AG08396 (cell line): ENCODE data around the gene CC2D2B.
"Not testable (repeated sequence)": the region's sequence is repeated elsewhere in the genome, so short reads cannot be mapped to it uniquely, and the experiment has no call there.

Experiments used
- DNase-seq: peaks from one replicate; pipeline ENCODE4 v3.0.0; 2012; ENCODE audit warnings: low spot score, mixed read lengths

The CC2D2B gene

DNA sequence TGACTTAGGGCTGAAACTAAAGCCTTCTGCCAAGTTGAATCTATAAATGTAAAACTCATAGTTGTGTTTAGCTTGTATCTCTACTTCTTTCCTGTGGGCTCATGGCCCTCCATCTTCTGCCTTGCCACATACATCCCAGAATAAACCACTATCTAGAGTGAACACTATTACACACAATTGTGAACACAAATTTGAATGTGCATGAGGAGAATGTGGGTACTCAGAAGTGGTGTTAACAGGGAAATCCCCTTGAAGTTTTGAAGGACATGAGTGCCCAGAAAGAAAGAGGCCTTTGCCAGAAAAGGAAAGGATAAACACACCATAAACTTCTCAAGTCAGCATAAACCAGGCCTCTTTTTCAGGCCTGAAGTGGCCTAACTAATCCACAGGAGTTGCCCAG lies 115.4 kb downstream of the CC2D2B start:
- DNase-seq, result no peak

DNA sequence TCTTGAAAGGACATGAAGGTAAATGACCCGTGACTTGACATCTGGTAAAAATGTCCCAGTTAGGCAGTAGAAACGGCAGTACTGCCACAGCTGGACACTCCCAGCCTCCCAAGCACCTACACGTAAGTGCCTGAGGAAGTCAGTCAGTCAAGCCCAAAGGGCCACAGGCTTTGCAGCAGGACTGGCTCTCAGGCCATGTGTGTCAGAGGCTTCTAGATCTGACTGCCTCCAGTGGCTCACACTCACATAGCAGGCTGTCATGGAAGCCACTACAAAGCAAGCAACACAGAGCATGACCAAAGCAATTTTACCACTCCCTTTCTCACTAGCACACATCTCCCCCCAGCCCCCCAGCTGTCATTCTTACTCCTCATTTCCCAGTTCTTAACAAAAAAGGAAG lies 117.8 kb downstream of the CC2D2B start:
- DNase-seq, result no peak

DNA sequence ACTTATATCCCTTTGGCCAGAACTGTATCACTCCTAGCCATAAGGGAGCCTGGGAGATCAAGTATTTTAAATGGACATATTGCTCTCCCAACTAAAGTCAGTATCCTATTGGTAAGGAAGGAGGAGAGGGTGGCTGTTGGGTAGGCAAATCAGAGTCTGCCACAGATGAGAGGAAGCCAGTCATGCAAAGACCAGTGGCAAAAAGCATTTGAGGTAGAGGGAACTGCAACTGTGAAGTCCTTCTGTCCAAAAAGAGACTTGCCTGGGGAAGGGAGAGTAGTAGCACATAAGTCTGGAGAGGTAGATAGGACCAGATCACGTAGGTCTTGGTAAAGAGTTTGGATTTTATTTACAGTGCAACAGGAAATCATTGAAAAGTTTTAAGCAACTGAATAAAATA lies 126.8 kb downstream of the CC2D2B start:
- no peak for DNase-seq

DNA sequence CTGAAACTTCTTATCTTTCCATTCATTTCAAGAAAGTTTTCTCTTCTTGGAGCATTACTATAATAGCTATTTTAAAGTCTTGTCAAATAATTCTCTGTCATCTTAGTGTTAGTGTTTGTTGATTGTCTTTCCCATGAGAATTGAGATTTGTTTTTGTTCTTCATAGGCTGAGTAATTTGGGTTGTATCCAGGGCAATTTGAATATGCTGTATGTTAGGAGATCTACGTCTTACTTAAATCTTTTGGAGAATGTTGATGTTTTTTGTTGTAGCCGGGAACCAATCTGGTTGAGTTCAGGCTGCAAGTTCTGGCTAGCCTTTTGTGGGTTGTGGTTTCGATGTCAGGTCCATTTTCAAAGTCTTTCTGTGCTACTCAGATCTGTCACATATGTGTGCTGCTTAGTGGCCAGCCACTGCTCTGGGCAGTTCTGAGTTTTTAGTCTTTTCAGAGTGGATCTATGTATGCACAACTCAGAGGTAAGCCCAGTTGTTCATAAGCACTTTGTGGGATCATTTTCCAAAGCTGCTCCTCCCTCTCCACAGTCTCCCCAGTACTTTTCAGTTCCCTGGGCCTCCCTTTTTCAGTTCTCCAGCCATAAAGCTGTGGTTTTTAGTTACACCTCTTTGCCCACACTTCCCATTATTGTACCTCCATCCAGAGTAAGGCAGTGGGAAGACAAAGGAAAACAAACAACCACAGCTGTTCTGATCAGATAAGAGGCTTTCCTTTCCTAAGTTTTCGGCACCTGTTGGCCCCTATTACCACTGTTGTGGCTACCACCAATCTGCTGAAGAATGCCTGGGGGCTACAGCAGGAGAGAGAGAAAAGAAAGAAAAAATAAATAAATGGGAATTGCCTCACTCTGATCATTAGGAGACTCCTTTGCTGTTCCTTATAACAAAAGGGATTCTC lies 131.0 kb downstream of the CC2D2B start:
- DNase-seq, result no peak

DNA sequence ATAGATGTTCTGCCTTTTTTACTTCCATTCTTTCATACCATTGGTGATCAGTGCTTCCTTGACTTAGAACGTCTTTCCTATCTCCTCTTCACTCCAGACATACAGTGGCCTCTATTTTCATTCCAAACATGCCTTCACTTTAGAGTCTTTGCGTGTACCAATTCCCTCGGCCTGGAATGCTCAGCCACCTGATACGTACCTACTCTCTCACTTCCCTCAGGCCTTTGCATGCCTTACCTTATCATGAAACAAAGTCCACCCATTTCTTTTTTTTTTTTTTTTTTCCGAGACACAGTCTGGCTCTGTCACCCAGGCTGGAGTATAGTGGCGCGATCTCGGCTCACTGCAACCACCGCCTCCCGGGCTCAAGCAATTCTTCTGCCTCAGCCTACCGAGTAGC lies 133.4 kb downstream of the CC2D2B start:
- DNase-seq, result no peak

DNA sequence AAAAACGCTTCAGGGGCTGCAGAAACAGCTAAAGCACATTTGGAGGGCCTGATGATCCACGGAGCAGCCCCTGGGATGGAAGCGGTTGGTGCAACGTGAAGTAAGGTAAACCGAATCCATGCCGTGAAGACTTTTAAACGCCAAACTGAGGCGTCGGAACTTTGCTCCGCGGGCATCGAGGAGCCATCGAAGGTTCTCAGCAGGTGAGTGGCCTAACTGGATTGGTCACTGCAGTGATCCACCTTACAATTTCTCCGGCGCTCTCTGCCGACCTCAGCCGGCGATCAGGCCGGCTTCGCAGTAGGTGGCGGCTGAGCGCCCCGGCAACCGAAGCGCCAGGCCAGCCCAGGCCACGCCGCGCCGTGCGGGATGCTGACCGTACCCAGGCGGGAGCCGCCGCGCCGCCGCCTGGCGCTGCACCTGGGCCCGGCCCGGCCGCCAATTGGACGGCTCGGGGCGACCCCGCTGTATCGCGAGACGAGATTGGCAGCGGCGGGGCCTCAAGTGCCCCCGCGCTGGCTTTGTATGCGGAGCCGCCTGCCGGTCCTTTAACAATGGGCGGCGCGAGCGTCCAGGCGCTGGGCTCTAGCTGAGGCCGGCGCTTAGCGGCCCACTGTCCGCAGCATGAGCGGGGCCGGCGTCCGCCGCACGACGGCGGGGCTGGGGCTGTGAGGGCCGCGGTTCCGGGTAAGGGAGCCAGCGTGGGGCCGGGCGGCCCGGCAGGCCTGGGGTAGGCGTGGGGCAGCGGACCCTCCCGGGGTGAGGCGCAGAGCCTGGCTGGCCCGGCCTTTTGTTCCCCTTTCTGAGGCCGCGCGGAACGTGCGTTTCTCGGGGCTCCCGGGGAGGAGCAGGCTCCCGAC lies 135.5 kb downstream of the CC2D2B start, which contains the start of gene CCNJ:
Gene CCNJ (plus strand): TSS at position 551 of the 860 bp plus-strand sequence. CDS start 811 bp downstream, outside the sequence.
- DNase-seq, result peak; percentile 99

DNA sequence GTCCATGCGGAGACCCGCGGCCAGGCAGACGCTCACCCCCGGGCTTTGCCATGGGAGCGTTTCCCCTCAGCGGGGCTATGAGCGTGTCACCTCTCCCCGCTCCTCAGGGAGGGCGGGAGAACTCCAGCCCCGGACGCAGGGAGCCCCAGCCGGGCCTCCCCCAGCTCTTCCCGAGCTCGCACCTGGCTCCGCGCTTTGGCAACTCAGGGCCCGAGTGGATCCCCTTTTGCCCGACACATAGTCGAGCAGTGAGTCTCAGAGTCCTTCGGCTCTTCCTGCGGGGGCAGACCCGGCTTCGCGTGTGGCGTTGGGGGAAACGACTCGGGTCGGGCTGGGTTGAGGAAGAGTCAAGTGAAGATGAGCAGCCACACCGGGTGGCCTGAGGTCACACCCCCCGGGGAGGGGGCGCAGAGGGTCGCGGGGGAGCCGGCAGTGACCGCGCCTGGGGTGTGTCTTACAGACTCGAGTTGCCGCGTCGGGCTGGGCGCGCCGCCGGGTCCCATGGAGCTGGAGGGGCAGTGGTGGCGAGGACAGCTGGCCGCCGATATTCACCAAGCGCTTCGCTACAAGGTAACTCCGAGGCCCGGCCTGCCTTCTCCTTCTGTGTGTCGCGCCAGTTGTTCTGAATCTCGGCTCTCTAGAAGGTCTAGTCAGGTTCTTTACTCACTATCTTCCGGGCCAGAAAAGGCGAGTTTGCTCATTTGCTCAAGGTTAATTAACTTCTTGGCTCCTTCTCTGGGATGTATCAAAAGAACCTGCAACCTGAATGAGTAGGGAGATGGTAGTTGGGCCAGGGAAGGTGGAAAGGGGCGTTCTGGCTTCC lies 136.3 kb downstream of the CC2D2B start:
- peak; percentile 74 for DNase-seq

DNA sequence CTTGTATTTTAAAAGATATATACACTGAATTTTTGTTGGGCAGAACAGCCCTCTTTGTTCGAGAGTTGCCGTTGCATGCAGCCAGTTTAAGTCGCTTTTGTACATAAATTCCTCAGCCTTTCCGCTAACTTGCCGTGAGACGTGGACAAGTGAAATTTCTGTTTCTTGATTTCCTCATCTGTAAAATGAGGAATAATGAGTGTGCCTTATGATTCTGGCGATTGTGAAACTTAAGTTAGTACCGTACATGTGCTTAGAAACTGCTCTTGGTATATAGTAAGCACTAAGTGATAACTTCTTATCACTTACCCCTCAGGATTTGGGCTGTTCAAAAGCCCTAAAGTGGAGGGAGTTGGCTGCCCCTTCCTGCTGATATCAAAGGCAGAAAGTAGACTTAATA lies 137.0 kb downstream of the CC2D2B start:
- peak; percentile 21 for DNase-seq

DNA sequence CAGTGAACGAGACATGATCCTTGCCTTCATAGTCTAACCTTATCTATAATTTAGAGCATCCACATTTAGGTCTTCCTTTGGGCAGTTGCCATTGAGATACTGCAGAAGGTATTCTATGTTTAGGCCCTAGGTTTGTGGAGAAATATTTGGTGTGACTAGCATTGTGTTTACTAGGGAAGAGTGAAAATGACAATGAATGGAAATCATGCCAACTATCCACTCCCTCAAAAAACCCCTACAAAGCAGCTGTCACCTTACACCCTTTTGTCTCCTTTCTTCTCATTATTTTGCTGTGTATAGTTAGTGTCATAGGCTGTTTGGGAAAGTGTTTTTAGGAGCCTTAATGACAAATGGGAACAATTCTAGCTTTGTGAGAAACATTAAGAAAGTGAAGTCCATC lies 138.8 kb downstream of the CC2D2B start:
- no peak for DNase-seq

DNA sequence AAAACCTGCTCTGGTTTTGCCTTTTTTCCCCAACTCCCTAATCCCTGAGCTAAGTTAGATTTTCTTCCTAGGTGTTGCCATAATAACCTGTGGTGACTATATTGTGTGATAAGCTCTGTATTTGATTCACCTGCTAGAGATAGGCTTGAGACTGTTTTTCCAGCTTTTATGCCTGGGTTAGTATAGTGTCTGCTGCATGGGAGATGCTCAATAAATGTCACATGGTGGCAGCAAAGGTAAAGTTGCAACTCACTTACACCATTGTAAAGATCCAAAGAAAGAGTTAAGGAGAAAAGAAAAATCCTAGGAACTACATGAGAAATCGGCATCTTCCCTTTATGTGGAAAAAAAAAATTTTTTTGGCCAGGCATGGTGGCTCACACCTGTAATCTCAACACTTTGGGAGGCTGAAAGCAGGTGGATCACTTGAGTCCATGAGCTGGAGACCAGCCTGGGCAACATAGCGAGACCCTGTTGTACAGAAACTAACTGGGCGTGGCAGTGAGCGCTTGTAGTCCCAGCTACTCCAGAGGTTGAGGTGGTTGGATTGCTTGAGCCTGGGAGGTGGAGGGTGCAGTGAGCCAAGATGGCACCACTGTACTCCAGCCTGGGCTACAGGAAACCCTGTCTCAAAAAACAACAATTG lies 139.4 kb downstream of the CC2D2B start:
- no peak for DNase-seq

DNA sequence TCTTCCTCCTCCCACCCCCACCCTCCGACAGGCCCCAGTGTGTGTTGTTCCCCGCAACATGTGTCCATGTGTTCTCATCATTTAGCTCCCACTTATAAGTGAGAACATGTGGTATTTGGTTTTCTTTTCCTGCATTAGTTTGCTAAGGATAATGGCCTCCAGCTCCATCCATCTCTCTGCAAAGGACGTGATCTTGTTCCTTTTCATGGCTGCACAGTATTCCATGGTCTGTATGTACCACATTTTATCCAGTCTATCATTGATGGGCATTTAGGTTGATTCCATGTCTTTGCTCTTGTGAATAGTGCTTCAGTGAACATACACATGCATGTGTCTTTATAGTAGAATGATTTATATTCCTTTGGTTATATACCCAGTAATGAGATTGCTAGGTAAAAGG lies 140.2 kb downstream of the CC2D2B start:
- DNase-seq, result not testable (repeated sequence)

DNA sequence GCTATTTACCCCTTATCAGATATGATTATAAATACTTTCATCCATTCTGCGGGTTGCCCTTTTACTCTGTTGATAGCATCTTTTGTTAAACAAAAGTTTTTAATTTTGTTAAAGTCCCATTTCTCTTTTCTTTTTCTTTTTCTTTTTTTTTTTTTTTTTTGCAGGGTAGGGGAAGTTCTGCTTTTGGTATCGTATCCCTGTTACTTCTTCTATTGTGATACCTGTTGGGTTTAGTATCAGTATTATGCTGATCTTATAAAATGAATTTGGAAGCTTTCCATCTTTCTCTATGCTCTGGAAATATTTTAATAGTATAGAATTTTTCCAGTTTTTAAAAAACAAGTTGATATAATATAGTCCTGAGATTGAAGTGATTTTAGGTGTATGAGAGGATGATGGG lies 141.6 kb downstream of the CC2D2B start:
- DNase-seq, result no peak

DNA sequence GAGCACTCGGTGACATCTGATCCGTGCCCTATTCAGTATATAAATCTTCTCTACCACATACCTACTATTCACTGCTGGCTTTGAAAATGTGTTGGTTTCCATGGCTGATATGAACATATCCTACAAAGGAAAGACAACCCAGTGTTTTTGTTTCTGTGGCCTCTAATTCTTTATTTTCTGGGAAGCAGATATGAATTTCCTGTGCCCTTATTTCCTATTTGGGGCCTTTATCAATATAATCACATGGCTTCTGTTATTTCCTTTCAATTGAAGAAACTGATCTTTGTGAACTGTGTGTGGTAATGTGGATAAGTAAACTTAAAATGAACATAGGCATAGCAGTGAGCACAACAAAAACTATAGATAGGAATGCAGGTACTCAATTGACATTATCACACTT lies 146.2 kb downstream of the CC2D2B start:
- no peak for DNase-seq

DNA sequence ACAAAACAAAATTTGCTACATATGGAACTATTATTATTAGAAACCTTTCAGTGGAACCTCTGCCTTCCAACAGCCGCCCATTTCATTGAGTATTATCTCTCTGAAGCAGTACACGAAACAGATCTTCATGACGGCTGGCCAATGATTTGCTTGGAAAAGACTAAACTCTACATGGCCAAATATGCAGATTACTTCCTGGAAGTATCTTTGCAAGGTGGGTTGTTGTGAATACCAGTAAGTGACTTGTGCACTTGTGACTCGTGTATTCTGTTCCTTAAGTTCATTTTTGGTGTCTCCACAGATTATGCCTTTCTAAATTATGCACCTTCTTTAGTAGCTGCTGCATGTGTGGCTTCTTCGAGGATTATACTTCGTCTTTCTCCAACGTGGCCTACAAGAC lies 149.0 kb downstream of the CC2D2B start:
- DNase-seq, result no peak

DNA sequence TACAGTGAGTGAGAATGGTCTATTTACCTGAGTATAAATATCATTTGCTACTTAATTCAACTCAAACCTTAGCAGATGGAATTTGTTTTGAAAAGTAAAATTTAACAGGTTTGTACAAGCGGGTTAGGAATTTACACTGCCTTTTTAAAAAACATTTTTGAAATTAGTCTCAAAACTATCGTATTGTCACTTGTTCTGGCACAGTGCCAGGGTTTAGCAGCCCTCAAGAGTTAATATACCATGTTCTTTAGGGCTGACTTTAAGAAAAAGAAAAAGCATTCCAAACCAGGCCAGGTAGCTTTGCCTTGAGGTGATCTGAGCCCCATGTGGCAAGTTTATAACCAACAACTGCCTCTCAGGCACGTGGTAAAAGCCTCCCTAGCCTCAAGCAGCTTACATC lies 153.5 kb downstream of the CC2D2B start:
- no peak for DNase-seq

DNA sequence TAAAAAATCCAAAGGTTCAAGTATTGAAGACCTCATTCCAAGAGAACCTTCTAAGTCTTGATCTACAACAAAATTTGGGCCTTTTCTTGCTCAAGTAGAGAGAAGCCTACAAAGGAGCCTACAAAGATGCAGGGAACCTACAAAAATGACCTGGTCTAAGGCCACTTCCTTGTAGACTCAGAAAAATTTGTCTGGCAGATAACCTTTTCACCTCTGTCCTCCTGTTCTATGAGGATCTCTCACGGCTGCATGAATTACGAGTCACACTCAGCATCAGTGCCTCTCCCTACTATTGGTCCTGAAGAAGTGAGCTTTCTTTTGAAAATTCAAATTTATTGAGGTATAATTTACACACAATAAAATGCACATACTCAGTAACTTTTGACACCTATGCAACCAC lies 164.9 kb downstream of the CC2D2B start:
- no peak for DNase-seq

DNA sequence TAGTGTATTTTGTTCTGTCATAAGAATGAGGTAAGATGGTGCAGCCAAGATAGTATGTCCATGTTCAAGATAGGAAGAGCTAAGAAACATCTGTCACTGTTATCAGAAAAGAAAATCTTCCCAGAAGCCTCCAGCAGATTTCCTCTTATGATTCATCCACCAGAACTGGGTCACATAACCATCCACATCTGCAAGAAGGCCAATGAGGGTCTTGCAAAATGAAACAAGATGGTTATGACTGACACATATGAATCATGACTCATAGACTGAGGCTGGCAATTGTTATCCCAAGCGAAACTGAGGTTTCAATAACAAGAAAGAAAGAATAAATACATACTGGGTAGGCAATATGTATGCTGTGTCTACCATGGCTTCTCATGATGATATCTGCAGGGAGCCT lies 165.9 kb downstream of the CC2D2B start:
- peak; percentile 5 for DNase-seq

DNA sequence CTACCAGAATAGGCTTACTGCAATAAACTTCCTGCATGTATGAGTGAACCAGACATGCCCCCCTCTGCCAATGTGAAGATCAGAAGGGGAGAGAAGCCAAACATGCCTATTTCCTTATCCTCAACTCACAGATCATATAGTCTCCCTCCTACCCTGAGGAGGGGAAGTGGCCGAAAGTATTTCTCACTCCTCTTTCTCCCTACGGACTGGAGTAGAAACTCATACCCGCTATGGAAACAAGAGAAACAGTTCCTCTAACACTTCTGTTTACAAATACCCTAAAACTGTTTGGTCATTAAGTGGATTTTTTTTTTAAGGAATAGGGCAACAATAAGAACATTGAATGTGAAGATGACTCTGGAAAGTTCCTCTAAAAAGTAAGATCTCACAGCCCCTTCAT lies 167.0 kb downstream of the CC2D2B start:
- DNase-seq, result no peak

DNA sequence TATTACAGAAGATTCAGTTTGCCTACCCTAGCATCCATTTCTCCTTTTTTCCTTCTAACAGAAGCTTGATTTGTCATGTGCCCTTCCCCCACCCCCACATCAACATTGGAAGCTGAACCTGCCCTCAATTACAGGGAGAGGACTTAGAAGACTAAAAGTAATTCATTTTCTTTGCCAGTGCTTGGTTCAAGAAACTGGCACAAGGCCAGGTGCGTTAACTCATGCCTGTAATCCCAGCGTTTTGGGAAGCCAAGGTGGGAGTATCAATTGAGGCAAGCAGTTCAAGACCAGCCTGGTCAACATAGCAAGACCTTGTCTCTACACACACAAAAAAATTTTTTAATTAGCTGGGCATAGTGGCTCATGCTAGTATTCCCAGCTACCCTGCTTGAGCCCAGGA lies 168.2 kb downstream of the CC2D2B start:
- no peak for DNase-seq

DNA sequence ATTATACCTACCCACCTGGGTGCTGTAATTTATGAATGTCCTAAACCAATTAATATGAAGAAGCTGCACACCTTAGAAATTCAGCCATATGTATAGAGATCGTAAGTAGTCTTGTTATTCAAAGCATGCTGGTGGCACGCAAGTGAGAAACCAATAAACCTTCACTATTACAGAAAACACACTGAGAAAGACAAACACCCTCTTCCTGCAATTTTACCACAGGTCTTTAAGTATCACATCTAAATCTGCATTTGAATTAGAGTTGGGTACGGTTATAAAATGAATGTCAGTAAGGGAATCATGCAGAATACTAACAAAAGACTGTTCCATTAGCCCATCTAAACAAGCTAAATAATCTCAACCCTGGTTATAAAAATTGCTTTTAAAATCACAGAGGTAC lies 169.4 kb downstream of the CC2D2B start:
- DNase-seq, result no peak

DNA sequence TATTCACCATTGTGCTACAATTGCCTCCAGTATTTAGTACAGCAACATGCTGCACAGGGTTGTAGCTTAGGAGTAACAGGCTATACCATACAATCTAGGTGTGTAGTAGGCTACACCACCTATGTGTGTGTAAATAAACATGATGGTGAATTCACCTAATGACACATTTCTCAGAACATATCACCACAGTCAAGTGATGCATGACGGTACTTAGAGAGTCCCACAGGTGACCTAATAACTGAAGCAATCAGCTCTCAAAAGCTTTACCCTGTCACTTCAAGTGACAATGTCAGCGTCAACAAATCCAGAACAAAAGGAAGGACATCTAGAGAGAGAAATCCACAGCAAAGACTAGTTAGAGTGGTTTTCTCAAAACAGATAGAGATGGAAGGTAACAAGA lies 174.4 kb downstream of the CC2D2B start:
- no peak for DNase-seq
